Stimulated activated CD8-positive, alpha-beta memory T cell treated with anti-CD3 and anti-CD28 coated beads, Interleukin-12 subunit alpha, Interleukin-12 subunit beta, amount 100 ng/mL, for 24 hours (primary cell): ENCODE measurements around the gene ZBTB3.
"Not testable (repeated sequence)": the region's sequence is repeated elsewhere in the genome, so short reads cannot be mapped to it uniquely, and the experiment has no call there.

Experiments used
- DNase-seq: peaks from one replicate; pipeline ENCODE4 v3.0.0-alpha.2; 2020; ENCODE audit errors: extremely low read depth

ZBTB3 gene

DNA sequence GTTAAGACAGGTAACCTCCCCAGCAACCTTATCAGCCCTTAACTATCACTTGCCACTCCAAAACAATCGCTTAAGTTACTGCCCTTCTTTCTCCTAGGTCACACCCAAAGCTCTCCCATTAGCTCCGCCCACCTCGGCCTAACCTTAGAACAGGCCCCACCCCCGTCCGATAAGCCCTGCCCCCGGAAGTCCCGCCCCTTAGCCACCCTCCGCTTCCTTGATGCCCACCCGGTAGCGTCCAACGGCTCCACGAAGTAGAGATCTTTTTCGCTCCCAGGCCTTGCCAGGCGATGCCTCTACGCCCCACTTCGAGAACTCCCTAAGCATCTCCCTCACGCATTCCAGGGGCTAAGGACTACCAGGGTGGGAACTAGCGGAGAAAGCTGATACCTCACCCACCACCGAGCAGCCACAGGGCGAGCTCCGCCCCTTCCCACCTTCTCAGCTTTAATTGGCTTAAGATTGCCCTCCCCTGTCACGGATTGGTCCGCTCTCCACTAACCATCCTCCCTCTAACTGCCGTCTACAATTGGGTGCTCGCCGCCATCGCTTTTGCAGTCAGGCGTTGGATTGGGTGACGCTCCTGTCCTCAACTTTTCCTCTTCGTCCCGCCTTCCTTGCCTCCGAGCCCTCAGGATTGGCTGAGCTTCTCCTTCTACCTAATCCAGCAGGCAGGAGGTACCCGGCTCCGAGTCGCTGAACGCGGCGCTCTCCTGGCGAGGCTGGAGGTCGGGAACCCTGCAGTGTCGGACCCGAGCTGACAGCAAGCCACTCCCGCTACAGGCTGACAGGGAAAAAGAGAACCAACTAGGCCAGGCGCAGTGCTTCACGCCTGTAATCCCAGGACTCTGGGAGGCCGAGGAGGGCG lies at the start of gene ZBTB3:
Gene ZBTB3 (minus strand): TSS at position 425 of the 868 bp plus-strand sequence. CDS start 496 bp downstream, outside the sequence.
- peak; percentile 93 for DNase-seq

- no peak for DNase-seq
Observed at GRCh38 chr11:62801071-62801470, 47.1 kb upstream of the ZBTB3 start.

GRCh38 chr11:62799486-62799885 lies 45.5 kb upstream of the ZBTB3 start:
- DNase-seq, result no peak

DNA sequence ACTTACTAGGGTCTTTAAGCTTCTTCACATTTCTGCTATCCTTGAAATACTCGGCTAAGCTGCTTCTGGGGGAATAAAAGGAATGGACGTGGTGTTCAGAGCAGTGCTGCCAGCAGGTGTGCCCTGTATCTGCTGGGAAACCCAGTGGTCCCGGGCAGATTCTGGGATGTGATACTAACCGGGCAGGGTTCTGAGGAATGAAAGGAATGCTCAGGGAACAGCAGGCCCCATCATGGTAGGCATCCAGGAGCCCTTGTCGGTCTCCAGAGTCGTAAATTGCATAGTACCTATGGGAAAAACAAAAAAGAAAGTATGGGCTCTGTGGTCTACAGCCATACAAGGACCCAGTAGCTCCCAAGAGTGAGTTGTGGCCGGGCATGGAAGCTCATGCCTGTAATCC lies 42.3 kb upstream of the ZBTB3 start:
- DNase-seq, result no peak

GRCh38 chr11:62794201-62794775 lies 40.3 kb upstream of the ZBTB3 start:
- DNase-seq, result no peak

- no peak for DNase-seq
Observed at GRCh38 chr11:62792202-62792575, 38.2 kb upstream of the ZBTB3 start.

GRCh38 chr11:62791501-62792201 lies 37.7 kb upstream of the ZBTB3 start, which contains the start of gene TMEM223:
Gene TMEM223, minus strand, starts transcription at chr11:62792006. Its CDS starts 12 bp downstream, at chr11:62791994.
- DNase-seq, result peak; percentile 85

DNA sequence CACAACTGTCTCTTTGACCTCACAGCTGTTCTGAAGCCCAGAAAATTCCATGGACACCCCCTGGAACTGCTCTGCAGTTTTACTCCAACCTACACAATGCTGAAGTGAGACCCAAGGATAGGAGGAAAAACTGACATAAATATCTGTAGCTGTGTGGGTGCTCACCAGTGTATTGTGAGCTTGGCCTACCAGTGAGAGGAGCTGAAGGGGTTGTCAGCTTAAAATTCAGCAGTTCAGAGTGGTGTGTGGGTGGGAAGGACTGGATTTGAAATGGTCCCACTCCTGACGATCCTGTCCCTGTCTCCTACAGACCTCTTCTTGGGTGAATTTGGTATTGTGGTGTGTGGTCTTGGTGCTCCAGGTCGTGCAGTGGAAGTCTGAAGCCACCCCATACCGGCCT lies 35.6 kb upstream of the ZBTB3 start:
- no peak for DNase-seq

GRCh38 chr11:62788991-62789390 lies 35.0 kb upstream of the ZBTB3 start:
- DNase-seq, result no peak

- DNase-seq, result peak; percentile 97
Observed at GRCh38 chr11:62787005-62787759, 33.2 kb upstream of the ZBTB3 start, which contains the start of gene TMEM179B. Gene TMEM179B, plus strand, starts transcription at chr11:62787402. Its CDS starts 30 bp downstream, at chr11:62787432.

GRCh38 chr11:62786318-62787004 lies 32.5 kb upstream of the ZBTB3 start:
- peak; percentile 67 for DNase-seq

DNA sequence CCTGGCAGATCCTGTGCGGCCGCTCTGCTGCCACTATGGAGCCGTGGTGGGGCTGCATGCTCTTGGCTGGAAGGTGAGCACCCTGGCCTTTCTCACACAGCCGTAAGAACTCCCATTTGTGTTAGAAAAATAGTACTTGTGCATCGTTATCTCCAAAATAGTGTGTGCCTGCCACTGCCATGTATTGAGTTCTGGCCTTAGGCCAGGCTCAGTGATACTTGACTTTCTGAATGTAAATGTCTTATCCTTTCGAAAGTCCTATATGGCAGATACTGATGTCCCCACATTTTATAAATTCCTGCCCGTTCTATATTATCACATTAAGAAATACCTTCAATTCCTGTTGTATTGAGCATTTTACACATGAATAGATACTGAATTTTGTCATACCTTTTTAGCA lies 28.8 kb upstream of the ZBTB3 start:
- no peak for DNase-seq

- DNase-seq, result no peak
Observed at GRCh38 chr11:62778441-62778840, 24.5 kb upstream of the ZBTB3 start.

DNA sequence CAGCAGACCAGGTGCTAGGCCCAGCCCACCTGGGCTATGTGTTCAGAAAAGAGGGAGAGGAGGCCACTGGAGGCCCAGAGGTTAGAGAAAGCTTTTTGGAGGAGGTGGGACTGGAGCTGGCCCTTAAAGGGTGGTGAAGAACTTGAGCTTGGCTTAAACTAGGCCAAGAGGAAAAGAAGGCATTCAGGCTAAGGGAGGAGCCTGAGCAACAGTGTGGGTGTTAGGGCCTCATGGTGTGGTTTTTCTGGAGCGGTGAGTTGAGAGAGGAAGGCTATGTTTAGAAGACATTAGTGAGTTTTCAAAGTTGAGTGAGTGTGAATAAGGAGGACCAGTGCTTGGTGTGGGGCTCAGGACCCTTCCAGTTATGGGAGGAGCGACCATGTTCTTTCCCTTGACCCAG lies 23.4 kb upstream of the ZBTB3 start:
- no peak for DNase-seq

DNA sequence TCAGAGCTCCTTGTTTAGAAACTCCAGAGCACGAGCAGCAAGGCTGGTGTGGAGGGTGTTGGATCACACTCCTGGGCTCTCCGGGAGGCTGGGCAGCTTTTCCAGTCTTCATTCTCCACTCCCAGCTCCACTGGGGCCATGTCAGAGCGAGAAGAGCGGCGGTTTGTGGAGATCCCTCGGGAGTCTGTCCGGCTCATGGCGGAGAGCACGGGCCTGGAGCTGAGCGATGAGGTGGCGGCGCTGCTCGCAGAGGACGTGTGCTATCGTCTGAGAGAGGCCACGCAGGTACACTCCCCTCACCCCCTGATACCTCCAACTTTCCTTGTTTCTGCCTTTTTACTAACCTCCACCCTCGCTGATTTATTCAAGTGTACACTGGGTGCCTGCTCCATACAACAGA lies 21.7 kb upstream of the ZBTB3 start:
- no peak for DNase-seq

DNA sequence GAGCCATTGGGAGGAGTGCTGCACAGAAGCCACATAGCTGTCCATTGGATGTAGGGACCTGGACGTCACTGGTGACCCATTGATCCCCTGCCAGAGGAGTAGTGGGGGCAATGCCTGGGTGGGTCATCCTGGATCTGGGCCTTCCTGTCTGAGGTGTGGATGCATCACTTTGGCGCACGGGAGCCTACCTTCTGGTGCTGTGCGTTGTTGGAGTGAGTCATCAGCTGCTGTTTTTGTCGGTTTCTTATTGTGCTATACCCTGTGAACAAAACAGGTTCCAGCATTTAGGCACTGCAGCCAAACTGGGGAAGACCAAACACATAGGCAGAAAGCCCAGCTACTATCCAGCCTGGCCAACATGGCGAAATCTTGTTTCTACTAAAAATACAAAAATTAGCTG lies 20.4 kb upstream of the ZBTB3 start:
- no peak for DNase-seq

DNA sequence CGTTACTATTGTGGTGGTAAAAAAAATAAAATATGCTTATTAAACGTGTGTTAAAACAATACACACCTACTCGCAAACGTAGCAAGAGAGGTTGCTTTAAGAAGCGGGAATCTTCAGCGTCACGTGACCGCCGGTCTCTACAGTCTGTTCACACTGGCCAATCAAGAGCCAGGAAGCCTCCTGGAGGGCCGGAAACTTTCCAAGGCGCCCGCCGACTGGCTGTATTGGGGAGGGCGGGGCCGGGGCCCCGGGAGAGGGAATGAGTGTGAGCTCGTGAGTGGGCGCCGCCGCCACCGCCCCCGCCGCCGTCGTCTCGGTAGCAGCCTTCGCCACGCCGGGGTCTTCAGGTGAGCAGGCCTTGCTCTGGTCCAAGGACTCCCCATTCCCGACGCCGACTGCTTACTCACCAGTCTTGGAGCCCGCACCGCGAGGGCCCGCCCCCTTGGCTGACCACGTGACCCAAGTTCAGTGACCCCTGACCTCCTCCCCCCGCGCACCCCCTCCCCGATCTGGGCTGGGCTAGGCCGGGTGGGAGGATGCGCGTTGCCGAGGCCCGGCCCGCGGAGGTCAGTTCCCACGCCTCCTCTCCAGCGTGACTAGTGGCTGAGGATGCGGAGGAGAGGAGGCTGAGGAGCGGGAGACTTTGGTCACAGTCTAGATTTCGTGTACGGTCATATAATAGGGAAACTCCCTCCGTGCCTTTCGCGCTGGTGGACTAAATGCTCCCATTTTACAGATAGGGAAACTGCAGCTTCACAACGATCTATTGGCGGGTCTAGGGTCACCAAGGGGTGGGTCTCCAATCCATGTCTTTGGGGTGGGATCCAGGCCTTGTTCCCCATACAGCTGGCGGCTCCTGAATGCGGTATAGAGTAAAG lies 17.4 kb upstream of the ZBTB3 start, which contains the start of gene TAF6L:
Gene TAF6L (plus strand): TSS at position 253 of the 878 bp plus-strand sequence. CDS start 4,388 bp downstream, outside the sequence.
- DNase-seq, result peak; percentile 85

DNA sequence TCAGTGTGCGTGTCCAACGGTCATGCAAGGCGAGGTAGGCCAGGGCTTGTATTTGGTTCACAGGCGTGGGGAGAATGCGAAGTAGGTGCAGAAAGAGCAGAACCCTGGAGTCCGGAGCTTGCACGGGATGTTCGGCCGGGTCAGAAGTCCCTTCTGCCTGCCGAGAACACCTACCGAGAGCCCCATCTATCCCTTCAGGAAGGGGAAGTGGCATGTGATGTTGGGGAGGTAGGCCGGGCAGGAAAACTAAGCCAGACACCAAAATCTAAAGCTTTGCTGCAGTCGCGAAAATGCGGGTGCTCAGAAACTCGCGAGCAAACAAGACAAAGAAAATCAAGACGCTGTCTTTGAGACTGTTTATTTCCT lies 16.8 kb upstream of the ZBTB3 start:
- no peak for DNase-seq

GRCh38 chr11:62760867-62761227 lies 6.9 kb upstream of the ZBTB3 start:
- DNase-seq, result not testable (repeated sequence)
